ENCODE results near the gene DNAJC18.

The DNAJC18 gene

GRCh38 chr5:139383275-139383992 lies 55.9 kb downstream of the DNAJC18 start, which contains the start of gene SLC23A1:
Gene SLC23A1 (minus strand): TSS chr5:139383297. CDS start chr5:139383253, 44 bp downstream.
- Histone ChIP-seq H3K4me1 (ENCODE audit: control insufficient read depth, insufficient read depth, low read depth, low read length) (peaks cover 34% of the 10 kb centered on the region), H3K27ac (ENCODE audit: low read length, poor library complexity, severe bottlenecking) (no peak within 1 kb of the TSS), H2BK12ac (ENCODE audit: low read length in 2 of 2) (no peak within 1 kb of the TSS), H4K8ac (ENCODE audit: low read length) (no peak within 1 kb of the TSS), H2BK120ac (ENCODE audit: low read depth, low read length) (no peak within 1 kb of the TSS), H2BK5ac (ENCODE audit: low read depth, low read length, poor library complexity, severe bottlenecking) (no peak within 1 kb of the TSS), H2AK5ac (ENCODE audit: low read length, severe bottlenecking) (peak within 1 kb of the TSS; percentile 40), H2AFZ (ENCODE audit: low read depth, low read length) (no peak within 1 kb of the TSS), H3K9me3 (ENCODE audit: control insufficient read depth, low read length) (no peaks in the 10 kb centered on the region), H3K14ac (ENCODE audit: low read length in 2 of 2) (no peak within 1 kb of the TSS), H2BK15ac (ENCODE audit: low read depth, poor library complexity, severe bottlenecking) (no peak within 1 kb of the TSS), H3K9ac (ENCODE audit: low read length) (no peak within 1 kb of the TSS), H3K27me3 (ENCODE audit: control insufficient read depth in 1 of 2, insufficient read depth in 1 of 2, low read length in 2 of 2) (no peaks in the 10 kb centered on the region), H4K91ac (ENCODE audit: low read length) (no peak within 1 kb of the TSS), H3K4me2 (ENCODE audit: low read length, poor library complexity, severe bottlenecking) (no peak within 1 kb of the TSS), H3K79me1 (replicated peaks; ENCODE audit: low read length, poor library complexity, severe bottlenecking) (no peaks in the 10 kb centered on the region), H3K4ac (ENCODE audit: low read depth in 1 of 2, low read length in 2 of 2) (no peak within 1 kb of the TSS), H3K23ac (ENCODE audit: low read length in 2 of 2) (no peak within 1 kb of the TSS), H3K36me3 (ENCODE audit: control insufficient read depth in 1 of 2, insufficient read depth in 2 of 2, low read depth in 1 of 2, low read length in 2 of 2) (peaks cover 0 to 7% of the 10 kb centered on the region in 2 experiments), H3K4me3 (ENCODE audit: insufficient read depth in 1 of 2, low read depth in 1 of 2, low read length in 2 of 2) (no peak within 1 kb of the TSS), H3K18ac (ENCODE audit: low read depth in 1 of 2, low read length in 2 of 2) (no peak within 1 kb of the TSS)
- no peak for DNase-seq
- 92% methylated on average over 9 of the region's 10 CpGs for WGBS

DNA sequence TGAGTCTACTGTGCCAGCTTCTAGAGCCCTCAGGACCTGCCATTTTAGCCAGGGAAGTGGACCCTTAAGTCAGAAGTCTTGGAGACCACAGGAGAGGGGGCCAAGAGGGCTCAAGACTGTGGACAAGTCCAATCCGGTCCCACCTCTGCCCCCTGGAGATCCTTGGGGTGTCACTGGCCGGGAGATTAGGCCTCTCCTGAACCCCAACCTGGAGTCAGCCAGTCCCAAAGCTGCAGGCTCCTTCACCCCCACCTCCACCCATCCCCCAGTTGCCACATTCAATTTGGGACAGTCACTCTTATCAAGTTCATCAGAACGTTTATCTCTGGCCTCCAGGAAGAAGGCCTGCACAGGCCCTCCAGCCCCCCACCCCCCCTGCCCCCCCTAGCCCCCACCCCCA lies 56.5 kb downstream of the DNAJC18 start:
- Histone ChIP-seq H4K8ac (ENCODE audit: low read length) (no peak overlapping the region), H3K4me3 (ENCODE audit: insufficient read depth in 1 of 2, low read depth in 1 of 2, low read length in 2 of 2) (no peak overlapping the region), H4K91ac (ENCODE audit: low read length) (no peak overlapping the region), H2BK12ac (ENCODE audit: low read length in 2 of 2) (no peak overlapping the region), H2BK15ac (ENCODE audit: low read depth, poor library complexity, severe bottlenecking) (no peak overlapping the region), H3K4ac (ENCODE audit: low read depth in 1 of 2, low read length in 2 of 2) (no peak overlapping the region), H3K14ac (ENCODE audit: low read length in 2 of 2) (no peak overlapping the region), H3K4me1 (ENCODE audit: control insufficient read depth, insufficient read depth, low read depth, low read length) (peaks cover 30% of the 10 kb centered on the region), H3K18ac (ENCODE audit: low read depth in 1 of 2, low read length in 2 of 2) (no peak overlapping the region), H3K9ac (ENCODE audit: low read length) (no peak overlapping the region), H3K9me3 (ENCODE audit: control insufficient read depth, low read length) (no peaks in the 10 kb centered on the region), H3K4me2 (ENCODE audit: low read length, poor library complexity, severe bottlenecking) (no peak overlapping the region), H3K23ac (ENCODE audit: low read length in 2 of 2) (no peak overlapping the region), H3K27ac (ENCODE audit: low read length, poor library complexity, severe bottlenecking) (no peak overlapping the region), H2AFZ (ENCODE audit: low read depth, low read length) (no peak overlapping the region), H2BK120ac (ENCODE audit: low read depth, low read length) (no peak overlapping the region), H3K36me3 (ENCODE audit: control insufficient read depth in 1 of 2, insufficient read depth in 2 of 2, low read depth in 1 of 2, low read length in 2 of 2) (peaks cover 0 to 14% of the 10 kb centered on the region in 2 experiments), H2BK5ac (ENCODE audit: low read depth, low read length, poor library complexity, severe bottlenecking) (no peak overlapping the region), H3K79me1 (replicated peaks; ENCODE audit: low read length, poor library complexity, severe bottlenecking) (no peaks in the 10 kb centered on the region), H3K27me3 (ENCODE audit: control insufficient read depth in 1 of 2, insufficient read depth in 1 of 2, low read length in 2 of 2) (no peaks in the 10 kb centered on the region), H2AK5ac (ENCODE audit: low read length, severe bottlenecking) (peak overlapping the region; percentile 40)
- 55% methylated on average over 2 of the region's 3 CpGs for WGBS
- no peak for DNase-seq

- H3K36me3 ChIP-seq (ENCODE audit: control insufficient read depth in 1 of 2, insufficient read depth in 2 of 2, low read depth in 1 of 2, low read length in 2 of 2): peaks cover 3 to 15% of the 10 kb centered on the region in 2 experiments
- no peak overlapping the region for H3K27ac ChIP-seq (ENCODE audit: low read length, poor library complexity, severe bottlenecking)
Measured at GRCh38 chr5:139381837-139382761, 57.2 kb downstream of the DNAJC18 start.

More at GRCh38 chr5:139381837-139382761, 57.2 kb downstream of the DNAJC18 start:
- no peak overlapping the region for H3K4me2 ChIP-seq (ENCODE audit: low read length, poor library complexity, severe bottlenecking)
- H3K4me1 ChIP-seq (ENCODE audit: control insufficient read depth, insufficient read depth, low read depth, low read length): peaks cover 31% of the 10 kb centered on the region
- no peak overlapping the region for H3K4me3 ChIP-seq (ENCODE audit: insufficient read depth in 1 of 2, low read depth in 1 of 2, low read length in 2 of 2)
- no peak overlapping the region for H3K18ac ChIP-seq (ENCODE audit: low read depth in 1 of 2, low read length in 2 of 2)
- no peak overlapping the region for H2AFZ ChIP-seq (ENCODE audit: low read depth, low read length)
- no peaks in the 10 kb centered on the region for H3K79me1 ChIP-seq (replicated peaks; ENCODE audit: low read length, poor library complexity, severe bottlenecking)
- H2BK12ac ChIP-seq (ENCODE audit: low read length in 2 of 2): no peak overlapping the region
- no peaks in the 10 kb centered on the region for H3K27me3 ChIP-seq (ENCODE audit: control insufficient read depth in 1 of 2, insufficient read depth in 1 of 2, low read length in 2 of 2)
- no peak for DNase-seq
- no peak overlapping the region for H3K14ac ChIP-seq (ENCODE audit: low read length in 2 of 2)
- H2BK5ac ChIP-seq (ENCODE audit: low read depth, low read length, poor library complexity, severe bottlenecking): no peak overlapping the region
- H2BK15ac ChIP-seq (ENCODE audit: low read depth, poor library complexity, severe bottlenecking): no peak overlapping the region
- H2AK5ac ChIP-seq (ENCODE audit: low read length, severe bottlenecking): peak overlapping the region; percentile 40
- WGBS: 90% methylated on average over 28 of the region's 28 CpGs
- H2BK120ac ChIP-seq (ENCODE audit: low read depth, low read length): no peak overlapping the region
- no peaks in the 10 kb centered on the region for H3K9me3 ChIP-seq (ENCODE audit: control insufficient read depth, low read length)
- H4K8ac ChIP-seq (ENCODE audit: low read length): no peak overlapping the region
- H3K4ac ChIP-seq (ENCODE audit: low read depth in 1 of 2, low read length in 2 of 2): no peak overlapping the region
- H3K9ac ChIP-seq (ENCODE audit: low read length): no peak overlapping the region
- no peak overlapping the region for H4K91ac ChIP-seq (ENCODE audit: low read length)
- H3K23ac ChIP-seq (ENCODE audit: low read length in 2 of 2): no peak overlapping the region
